ENCODE results near the gene ROBO2. TPM values are rescaled to one million over a fixed set of nuclear protein-coding genes. Genes with fewer than 3 reads are reported as not detected.

The ROBO2 gene
- total and polyA plus RNA-seq, 5 donors = 0.05 to 2.1 (median 0.39) TPM; not detected in 1

GRCh38 chr3:77038930-77039605 is 831 bp upstream of the ROBO2 start:
- peak in 1 of 3 donors; percentile 37 for DNase-seq

GRCh38 chr3:77040216-77040615 is 317 bp downstream of the ROBO2 start:
- DNase-seq (no peak), ATAC-seq (no peak)
- peaks cover 3% of the 10 kb centered on the region for H3K27me3 ChIP-seq (ENCODE audit: control insufficient read depth, insufficient read depth)
- no peak overlapping the region for H3K27ac ChIP-seq (ENCODE audit: low read length)
- intact Hi-C loops (cut with DNase I) = loop anchor here in 1 of 4 donors (5.0 kb wide), 1 partner anchor 217 kb away; no protein-coding TSS in a partner anchor
- no peaks in the 10 kb centered on the region for H3K9me3 ChIP-seq (ENCODE audit: control insufficient read depth, low read length)
- H3K4me1 ChIP-seq (ENCODE audit: control insufficient read depth, insufficient read depth, low read length) = no peaks in the 10 kb centered on the region
- H3K4me3 ChIP-seq (ENCODE audit: low read length) = peak overlapping the region; percentile 60
- 15% methylated on average over 11 of the region's 11 CpGs for WGBS

More at GRCh38 chr3:77038930-77039605, 831 bp upstream of the ROBO2 start:
- H3K9me3 ChIP-seq (ENCODE audit: control insufficient read depth, low read length) = no peaks in the 10 kb centered on the region
- WGBS = 1% methylated on average over 33 of the region's 33 CpGs
- H3K4me1 ChIP-seq (ENCODE audit: control insufficient read depth, insufficient read depth, low read length) = no peaks in the 10 kb centered on the region
- H3K27me3 ChIP-seq (ENCODE audit: control insufficient read depth, insufficient read depth) = peaks cover 3% of the 10 kb centered on the region
- no peak overlapping the region for H3K27ac ChIP-seq (ENCODE audit: low read length)
- intact Hi-C loops (cut with DNase I) = loop anchor here in 3 of 4 donors (2.0 to 5.0 kb wide), 2 partner anchors 213 to 216 kb away; no protein-coding TSS in a partner anchor
- H3K4me3 ChIP-seq (ENCODE audit: low read length) = peak overlapping the region; percentile 60
- ATAC-seq = peak; percentile 36 to 50

GRCh38 chr3:77040926-77041722 is 1.2 kb downstream of the ROBO2 start:
- no peak overlapping the region for H3K4me3 ChIP-seq (ENCODE audit: low read length)
- no peaks in the 10 kb centered on the region for H3K4me1 ChIP-seq (ENCODE audit: control insufficient read depth, insufficient read depth, low read length)
- intact Hi-C loops (cut with DNase I) = loop anchor here in 1 of 4 donors (5.0 kb wide), 1 partner anchor 216 kb away; no protein-coding TSS in a partner anchor
- H3K27me3 ChIP-seq (ENCODE audit: control insufficient read depth, insufficient read depth) = peaks cover 3% of the 10 kb centered on the region
- no peak for DNase-seq
- H3K27ac ChIP-seq (ENCODE audit: low read length) = no peak overlapping the region
- WGBS = 65% methylated on average over 9 of the region's 9 CpGs
- H3K9me3 ChIP-seq (ENCODE audit: control insufficient read depth, low read length) = no peaks in the 10 kb centered on the region
- ATAC-seq = no peak

- Histone ChIP-seq H3K9me3 (ENCODE audit: control insufficient read depth, low read length) (no peaks in the 10 kb centered on the region), H3K27me3 (ENCODE audit: control insufficient read depth, insufficient read depth) (peaks cover 3% of the 10 kb centered on the region), H3K4me3 (ENCODE audit: low read length) (no peak overlapping the region), H3K27ac (ENCODE audit: low read length) (no peak overlapping the region), H3K4me1 (ENCODE audit: control insufficient read depth, insufficient read depth, low read length) (no peaks in the 10 kb centered on the region)
- DNase-seq (no peak), ATAC-seq (no peak)
- intact Hi-C loops (cut with DNase I) = loop anchor here in 1 of 4 donors (5.0 kb wide), 1 partner anchor 215 kb away; no protein-coding TSS in a partner anchor
- WGBS = 92% methylated on average over 2 of the region's 2 CpGs
These were observed 1.9 kb downstream of the ROBO2 start for GRCh38 chr3:77041811-77042210.

GRCh38 chr3:77042343-77042742 is 2.4 kb downstream of the ROBO2 start:
- Histone ChIP-seq H3K4me1 (ENCODE audit: control insufficient read depth, insufficient read depth, low read length) (no peaks in the 10 kb centered on the region), H3K9me3 (ENCODE audit: control insufficient read depth, low read length) (no peaks in the 10 kb centered on the region), H3K27ac (ENCODE audit: low read length) (no peak overlapping the region), H3K4me3 (ENCODE audit: low read length) (no peak overlapping the region), H3K27me3 (ENCODE audit: control insufficient read depth, insufficient read depth) (peaks cover 3% of the 10 kb centered on the region)
- no peak for DNase-seq
- intact Hi-C loops (cut with DNase I) = loop anchor here in 1 of 4 donors (5.0 kb wide), 1 partner anchor 215 kb away; no protein-coding TSS in a partner anchor
- WGBS = 74% methylated on average over 2 of the region's 2 CpGs
- ATAC-seq = no peak

- 26% methylated on average over 2 of the region's 2 CpGs for WGBS
- no peaks in the 10 kb centered on the region for H3K4me1 ChIP-seq (ENCODE audit: control insufficient read depth, insufficient read depth, low read length)
- intact Hi-C loops (cut with DNase I) = loop anchor here in 1 of 4 donors (5.0 kb wide), 1 partner anchor 214 kb away; no protein-coding TSS in a partner anchor
- no peak for ATAC-seq
- H3K27me3 ChIP-seq (ENCODE audit: control insufficient read depth, insufficient read depth) = peaks cover 3% of the 10 kb centered on the region
- DNase-seq = no peak
- H3K27ac ChIP-seq (ENCODE audit: low read length) = no peak overlapping the region
- H3K4me3 ChIP-seq (ENCODE audit: low read length) = no peak overlapping the region
- H3K9me3 ChIP-seq (ENCODE audit: control insufficient read depth, low read length) = no peaks in the 10 kb centered on the region
These were observed 3.0 kb downstream of the ROBO2 start for GRCh38 chr3:77042882-77043281.

- whole genome bisulfite sequencing = 97% methylated on average over 3 of the region's 3 CpGs
- H3K27ac ChIP-seq (ENCODE audit: low read length) = no peak overlapping the region
- H3K4me3 ChIP-seq (ENCODE audit: low read length) = no peak overlapping the region
- intact Hi-C loops (cut with DNase I) = no loop called here
- H3K4me1 ChIP-seq (ENCODE audit: control insufficient read depth, insufficient read depth, low read length) = no peaks in the 10 kb centered on the region
- no peak for ATAC-seq
- DNase-seq = no peak
- peaks cover 3% of the 10 kb centered on the region for H3K27me3 ChIP-seq (ENCODE audit: control insufficient read depth, insufficient read depth)
- no peaks in the 10 kb centered on the region for H3K9me3 ChIP-seq (ENCODE audit: control insufficient read depth, low read length)
These were observed 5.8 kb downstream of the ROBO2 start for GRCh38 chr3:77045686-77046085.

GRCh38 chr3:77048186-77048585 is 8.3 kb downstream of the ROBO2 start:
- ATAC-seq = no peak
- no peak overlapping the region for H3K27ac ChIP-seq (ENCODE audit: low read length)
- DNase-seq = no peak
- H3K27me3 ChIP-seq (ENCODE audit: control insufficient read depth, insufficient read depth) = no peaks in the 10 kb centered on the region
- no peaks in the 10 kb centered on the region for H3K4me1 ChIP-seq (ENCODE audit: control insufficient read depth, insufficient read depth, low read length)
- H3K9me3 ChIP-seq (ENCODE audit: control insufficient read depth, low read length) = no peaks in the 10 kb centered on the region
- intact Hi-C loops (cut with DNase I) = no loop called here
- 87% methylated on average over 5 of the region's 5 CpGs for WGBS
- H3K4me3 ChIP-seq (ENCODE audit: low read length) = no peak overlapping the region

GRCh38 chr3:77051591-77051990 is 11.7 kb downstream of the ROBO2 start:
- Histone ChIP-seq H3K27ac (ENCODE audit: low read length) (no peak overlapping the region), H3K4me3 (ENCODE audit: low read length) (no peak overlapping the region), H3K4me1 (ENCODE audit: control insufficient read depth, insufficient read depth, low read length) (no peaks in the 10 kb centered on the region), H3K27me3 (ENCODE audit: control insufficient read depth, insufficient read depth) (no peaks in the 10 kb centered on the region), H3K9me3 (ENCODE audit: control insufficient read depth, low read length) (no peaks in the 10 kb centered on the region)
- WGBS = 89% methylated on average over 5 of the region's 5 CpGs
- DNase-seq (no peak), ATAC-seq (no peak)
- intact Hi-C loops (cut with DNase I) = no loop called here

- intact Hi-C loops (cut with DNase I) = no loop called here
These were observed 12.2 kb downstream of the ROBO2 start for GRCh38 chr3:77052051-77052501.

More at GRCh38 chr3:77052051-77052501, 12.2 kb downstream of the ROBO2 start:
- WGBS = 84% methylated on average over 2 of the region's 2 CpGs
- Histone ChIP-seq H3K9me3 (ENCODE audit: control insufficient read depth, low read length) (no peaks in the 10 kb centered on the region), H3K4me3 (ENCODE audit: low read length) (no peak overlapping the region), H3K27me3 (ENCODE audit: control insufficient read depth, insufficient read depth) (no peaks in the 10 kb centered on the region), H3K27ac (ENCODE audit: low read length) (no peak overlapping the region), H3K4me1 (ENCODE audit: control insufficient read depth, insufficient read depth, low read length) (no peaks in the 10 kb centered on the region)
- ATAC-seq (no peak), DNase-seq (no peak)

All from right cardiac atrium (tissue), 5 donors.